Measurements from ENCODE around the gene NTRK1. TPM values are rescaled to one million over a fixed set of nuclear protein-coding genes. Genes with fewer than 3 reads are reported as not detected.

Gene NTRK1
- total RNA-seq, 1 donor from 2014 or later = 1.4 TPM

- intact Hi-C loops (cut with DNase I) = loop anchor here (10.0 kb wide), 1 partner anchor 157 kb away; no protein-coding TSS in a partner anchor
- DNase-seq (ENCODE audit: low spot score) = no peak
Observed at GRCh38 chr1:156851779-156852417, 8.8 kb upstream of the NTRK1 start.

- peak; percentile 93 for DNase-seq (ENCODE audit: low spot score)
- intact Hi-C loops (cut with DNase I) = loop anchor here (10.0 kb wide), 1 partner anchor 158 kb away; no protein-coding TSS in a partner anchor
Observed at GRCh38 chr1:156852418-156852874, 8.2 kb upstream of the NTRK1 start.

- no peak for DNase-seq (ENCODE audit: low spot score)
- intact Hi-C loops (cut with DNase I) = loop anchor here (10.0 kb wide), 1 partner anchor 159 kb away; no protein-coding TSS in a partner anchor
Observed at GRCh38 chr1:156853761-156854160, 6.9 kb upstream of the NTRK1 start.

- DNase-seq (ENCODE audit: low spot score) = no peak
- intact Hi-C loops (cut with DNase I) = loop anchor here (5.0 to 10.0 kb wide), 2 partner anchors 127 to 160 kb away; partner anchors contain the start of genes ISG20L2 and METTL25B
Observed at GRCh38 chr1:156854634-156855033, 6.0 kb upstream of the NTRK1 start.

GRCh38 chr1:156856282-156856785 is 4.3 kb upstream of the NTRK1 start:
- no peak for DNase-seq (ENCODE audit: low spot score)
- intact Hi-C loops (cut with DNase I) = loop anchor here (5.0 to 10.0 kb wide), 2 partner anchors 129 to 162 kb away; partner anchors contain the start of genes ISG20L2 and METTL25B

GRCh38 chr1:156857532-156857931 is 3.1 kb upstream of the NTRK1 start:
- intact Hi-C loops (cut with DNase I) = loop anchor here (5.0 to 10.0 kb wide), 2 partner anchors 130 to 163 kb away; partner anchors contain the start of genes ISG20L2 and METTL25B

GRCh38 chr1:156858555-156858956 is 2.1 kb upstream of the NTRK1 start:
- intact Hi-C loops (cut with DNase I) = loop anchor here (2.0 to 10.0 kb wide), 3 partner anchors 30 to 164 kb away; partner anchors contain the start of genes ISG20L2 and METTL25B
- no peak for DNase-seq (ENCODE audit: low spot score)

More at GRCh38 chr1:156857532-156857931, 3.1 kb upstream of the NTRK1 start:
- no peak for DNase-seq (ENCODE audit: low spot score)

GRCh38 chr1:156858959-156859522 is 1.6 kb upstream of the NTRK1 start, which contains the start of gene INSRR:
TSS of gene INSRR (minus strand) at chr1:156859117. CDS start at chr1:156858621, 496 bp downstream.
- intact Hi-C loops (cut with DNase I) = loop anchor here (2.0 to 10.0 kb wide), 3 partner anchors 30 to 164 kb away; partner anchors contain the start of genes ISG20L2 and METTL25B
- no peak for DNase-seq (ENCODE audit: low spot score)

- no peak for DNase-seq (ENCODE audit: low spot score)
- intact Hi-C loops (cut with DNase I) = loop anchor here (1.0 to 10.0 kb wide), 5 partner anchors 20 to 165 kb away; partner anchors contain the start of genes ISG20L2 and METTL25B
Observed at GRCh38 chr1:156859523-156860112, 1.0 kb upstream of the NTRK1 start.

- no peak for DNase-seq (ENCODE audit: low spot score)
- intact Hi-C loops (cut with DNase I) = loop anchor here (1.0 to 2.0 kb wide), 2 partner anchors 21 to 59 kb away; no protein-coding TSS in a partner anchor
Observed at GRCh38 chr1:156860113-156860627, 495 bp upstream of the NTRK1 start.

GRCh38 chr1:156862584-156862983 is 1.9 kb downstream of the NTRK1 start:
- DNase-seq (ENCODE audit: low spot score) = no peak
- intact Hi-C loops (cut with DNase I) = no loop called here

GRCh38 chr1:156862997-156863599 is 2.4 kb downstream of the NTRK1 start:
- no peak for DNase-seq (ENCODE audit: low spot score)
- intact Hi-C loops (cut with DNase I) = no loop called here

- intact Hi-C loops (cut with DNase I) = no loop called here
- DNase-seq (ENCODE audit: low spot score) = no peak
Observed at GRCh38 chr1:156863631-156864030, 3.0 kb downstream of the NTRK1 start.

GRCh38 chr1:156864796-156865195 is 4.1 kb downstream of the NTRK1 start:
- no peak for DNase-seq (ENCODE audit: low spot score)
- intact Hi-C loops (cut with DNase I) = no loop called here

GRCh38 chr1:156865258-156865657 is 4.6 kb downstream of the NTRK1 start:
- DNase-seq (ENCODE audit: low spot score) = no peak
- intact Hi-C loops (cut with DNase I) = no loop called here

GRCh38 chr1:156865865-156866248 is 5.2 kb downstream of the NTRK1 start:
- no peak for DNase-seq (ENCODE audit: low spot score)
- intact Hi-C loops (cut with DNase I) = no loop called here

- no peak for DNase-seq (ENCODE audit: low spot score)
- intact Hi-C loops (cut with DNase I) = no loop called here
Observed at GRCh38 chr1:156866249-156866909, 5.7 kb downstream of the NTRK1 start.

- no peak for DNase-seq (ENCODE audit: low spot score)
- intact Hi-C loops (cut with DNase I) = no loop called here
Observed at GRCh38 chr1:156868341-156868740, 7.7 kb downstream of the NTRK1 start.

GRCh38 chr1:156869455-156869854 is 8.8 kb downstream of the NTRK1 start:
- DNase-seq (ENCODE audit: low spot score) = no peak
- intact Hi-C loops (cut with DNase I) = no loop called here

Measured in cardiac septum (tissue), 1 donor.